Parathyroid adenoma (tissue), 2 donors: Measurements from ENCODE around the gene RHBG.
"Not testable (repeated sequence)": the region's sequence is repeated elsewhere in the genome, so short reads cannot be mapped to it uniquely, and the experiment has no call there.

ENCODE experiments used
- H2AFZ ChIP-seq: fragments of 300-600 bp; sonication (generic); one replicate; pipeline ENCODE4 v1.7.0; 2017; ENCODE audit warnings: antibody characterized with exemption, mild to moderate bottlenecking
- H3K27ac ChIP-seq: fragments of 300-600 bp; sonication (generic); one replicate; pipeline ENCODE4 v1.7.0; 2017
- H3K27me3 ChIP-seq: fragments of 300-600 bp; sonication (generic); one replicate; pipeline ENCODE4 v1.7.0; 2017; ENCODE audit warnings: low read length; ENCODE audit not compliant: control insufficient read depth, insufficient read depth
- H3K36me3 ChIP-seq: fragments of 300-600 bp; sonication (generic); one replicate; pipeline ENCODE4 v1.7.0; 2017; ENCODE audit warnings: low read length; ENCODE audit not compliant: control insufficient read depth, insufficient read depth
- H3K4me1 ChIP-seq: fragments of 300-600 bp; sonication (generic); one replicate; pipeline ENCODE4 v1.7.0; 2017; ENCODE audit warnings: control low read depth
- H3K4me2 ChIP-seq: fragments of 300-600 bp; sonication (generic); one replicate; pipeline ENCODE4 v1.7.0; 2017; ENCODE audit warnings: low read length
- H3K4me3 ChIP-seq: fragments of 300-600 bp; sonication (generic); one replicate; pipeline ENCODE4 v1.7.0; 2017; ENCODE audit warnings: low read depth, low read length
- H3K79me2 ChIP-seq: fragments of 300-600 bp; sonication (generic); one replicate; pipeline ENCODE4 v1.7.0; 2017; ENCODE audit warnings: control low read depth
- H3K9ac ChIP-seq: fragments of 300-600 bp; sonication (generic); one replicate; pipeline ENCODE4 v1.7.0; 2017; ENCODE audit warnings: mild to moderate bottlenecking
- H3K9me3 ChIP-seq: fragments of 300-600 bp; sonication (generic); one replicate; pipeline ENCODE4 v1.7.0; 2017; ENCODE audit warnings: low read length; ENCODE audit not compliant: control insufficient read depth
- TF ChIP-seq, protein P1 (sequence below): fragments of 300-600 bp; sonication (generic); IDR thresholded peaks from one replicate; pipeline ENCODE4 v1.7.0; 2017; ENCODE audit warnings: antibody characterized with exemption, mild to moderate bottlenecking
- donor health status: primary hyperparathyroidism.

The RHBG gene

DNA sequence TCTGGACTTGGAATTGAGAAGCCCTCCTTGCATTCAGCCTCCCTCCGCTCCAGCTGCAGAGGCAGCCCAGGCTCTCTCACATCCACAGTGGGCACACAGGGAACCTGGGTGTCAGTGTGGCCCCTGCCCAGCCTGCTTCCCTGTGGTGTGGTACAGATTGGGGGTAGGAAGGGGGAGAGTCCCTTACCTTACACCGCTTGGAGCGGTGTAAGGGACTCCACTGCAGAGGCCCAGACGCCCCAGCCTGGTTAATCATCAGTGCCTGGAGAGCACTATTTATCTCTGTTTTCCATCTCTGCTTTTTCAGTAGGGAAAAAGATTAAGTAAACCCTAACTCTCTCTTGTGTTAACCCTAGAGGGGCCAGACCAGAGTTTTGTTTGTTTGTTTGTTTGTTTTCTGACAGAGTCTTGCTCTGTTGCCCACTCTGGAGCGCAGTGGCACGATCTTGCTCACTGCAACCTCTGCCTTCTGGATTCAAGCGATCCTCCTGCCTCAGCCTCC is 803 bp upstream of the RHBG start:
- peak overlapping the region; percentile 81 for H3K4me2 ChIP-seq

GRCh38 chr1:156369685-156370286 is 775 bp downstream of the RHBG start:
- peak overlapping the region; percentile 81 for H3K4me2 ChIP-seq
- not testable (repeated sequence) for H3K36me3 ChIP-seq, H3K4me1 ChIP-seq, H3K27ac ChIP-seq, H3K27me3 ChIP-seq, H3K9ac ChIP-seq, H2AFZ ChIP-seq, H3K9me3 ChIP-seq, H3K79me2 ChIP-seq
- H3K4me3 ChIP-seq, result peak overlapping the region; percentile 61

More for the DNA sequence above, 803 bp upstream of the RHBG start:
- H3K9me3 ChIP-seq, result no peaks in the 10 kb centered on the region
- no peak overlapping the region for H3K4me3 ChIP-seq
- peak overlapping the region; percentile 51 for H2AFZ ChIP-seq
- H3K27me3 ChIP-seq, result no peaks in the 10 kb centered on the region
- H3K79me2 ChIP-seq, result no peaks in the 10 kb centered on the region
- TF ChIP-seq, protein P1, sequence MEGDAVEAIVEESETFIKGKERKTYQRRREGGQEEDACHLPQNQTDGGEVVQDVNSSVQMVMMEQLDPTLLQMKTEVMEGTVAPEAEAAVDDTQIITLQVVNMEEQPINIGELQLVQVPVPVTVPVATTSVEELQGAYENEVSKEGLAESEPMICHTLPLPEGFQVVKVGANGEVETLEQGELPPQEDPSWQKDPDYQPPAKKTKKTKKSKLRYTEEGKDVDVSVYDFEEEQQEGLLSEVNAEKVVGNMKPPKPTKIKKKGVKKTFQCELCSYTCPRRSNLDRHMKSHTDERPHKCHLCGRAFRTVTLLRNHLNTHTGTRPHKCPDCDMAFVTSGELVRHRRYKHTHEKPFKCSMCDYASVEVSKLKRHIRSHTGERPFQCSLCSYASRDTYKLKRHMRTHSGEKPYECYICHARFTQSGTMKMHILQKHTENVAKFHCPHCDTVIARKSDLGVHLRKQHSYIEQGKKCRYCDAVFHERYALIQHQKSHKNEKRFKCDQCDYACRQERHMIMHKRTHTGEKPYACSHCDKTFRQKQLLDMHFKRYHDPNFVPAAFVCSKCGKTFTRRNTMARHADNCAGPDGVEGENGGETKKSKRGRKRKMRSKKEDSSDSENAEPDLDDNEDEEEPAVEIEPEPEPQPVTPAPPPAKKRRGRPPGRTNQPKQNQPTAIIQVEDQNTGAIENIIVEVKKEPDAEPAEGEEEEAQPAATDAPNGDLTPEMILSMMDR, result no peak
- peaks cover 4% of the 10 kb centered on the region for H3K4me1 ChIP-seq
- H3K36me3 ChIP-seq, result no peaks in the 10 kb centered on the region
- H3K27ac ChIP-seq, result no peak overlapping the region
- no peak overlapping the region for H3K9ac ChIP-seq

DNA sequence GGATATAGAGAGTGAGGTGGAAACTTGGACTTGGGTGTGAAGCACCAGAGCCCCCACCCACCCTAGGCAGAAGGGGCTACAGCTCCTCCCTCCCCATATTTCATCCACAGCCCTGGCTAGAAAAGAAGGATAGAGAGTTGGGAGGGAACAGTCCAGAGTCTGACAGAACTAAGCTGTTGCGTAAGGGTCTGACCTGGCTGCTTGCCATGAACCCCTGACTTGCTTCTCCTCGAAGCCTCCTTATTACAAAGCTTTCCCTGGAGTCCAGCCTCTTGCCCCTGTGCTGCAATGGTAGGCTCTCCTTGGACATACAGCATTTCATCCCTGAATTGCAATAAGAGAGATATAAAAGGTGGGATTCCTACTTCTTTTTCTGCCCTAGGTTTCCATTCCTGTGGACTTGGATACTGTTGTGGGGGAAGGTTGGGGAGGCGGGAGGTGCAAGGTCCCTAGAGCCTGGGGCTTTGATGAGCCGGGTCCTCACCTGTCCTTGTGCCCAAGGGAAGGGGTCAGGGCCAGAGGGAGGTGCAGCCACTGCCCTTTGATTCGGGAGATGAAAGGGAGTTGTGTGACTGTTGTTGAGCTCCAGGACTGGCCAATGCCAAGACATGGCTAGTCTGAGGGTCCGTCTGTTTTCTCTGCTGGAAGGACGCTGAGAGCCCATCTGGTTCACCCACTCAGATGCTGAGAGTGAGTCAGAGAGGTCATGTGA is 2.7 kb downstream of the RHBG start:
- H3K4me3 ChIP-seq, result no peak overlapping the region
- no peak overlapping the region for H3K27ac ChIP-seq
- no peak overlapping the region for H3K9ac ChIP-seq
- TF ChIP-seq, protein P1, result no peak
- H3K27me3 ChIP-seq, result no peaks in the 10 kb centered on the region
- H3K9me3 ChIP-seq, result no peaks in the 10 kb centered on the region
- no peaks in the 10 kb centered on the region for H3K36me3 ChIP-seq
- H3K79me2 ChIP-seq, result no peaks in the 10 kb centered on the region
- peaks cover 4% of the 10 kb centered on the region for H3K4me1 ChIP-seq
- no peak overlapping the region for H2AFZ ChIP-seq
- H3K4me2 ChIP-seq, result no peak overlapping the region

DNA sequence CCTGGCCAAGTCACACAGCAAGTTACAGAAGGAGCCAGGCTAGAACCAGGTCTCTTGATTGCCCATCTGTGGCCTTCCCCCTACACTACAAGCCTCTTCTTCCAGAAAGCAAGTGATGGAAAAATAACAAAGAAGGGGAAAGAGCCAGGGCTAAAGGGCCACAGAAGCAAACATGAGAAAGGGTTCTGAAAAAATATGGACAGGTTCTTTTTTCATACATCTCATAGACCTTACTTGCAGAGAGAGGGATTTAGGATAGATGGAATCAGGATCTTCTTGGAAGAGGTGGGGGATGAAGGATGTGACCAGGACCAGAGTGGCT is 3.2 kb downstream of the RHBG start:
- TF ChIP-seq, protein P1, result no peak
- Histone ChIP-seq H3K9ac (no peak overlapping the region), H3K9me3 (no peaks in the 10 kb centered on the region), H3K79me2 (no peaks in the 10 kb centered on the region), H2AFZ (no peak overlapping the region), H3K27me3 (no peaks in the 10 kb centered on the region), H3K4me1 (peaks cover 4% of the 10 kb centered on the region), H3K27ac (no peak overlapping the region), H3K36me3 (no peaks in the 10 kb centered on the region), H3K4me3 (no peak overlapping the region), H3K4me2 (no peak overlapping the region)

- Histone ChIP-seq H3K9me3 (no peaks in the 10 kb centered on the region), H3K27me3 (no peaks in the 10 kb centered on the region), H3K27ac (no peak overlapping the region), H3K4me3 (no peak overlapping the region), H3K4me2 (no peak overlapping the region), H2AFZ (no peak overlapping the region), H3K36me3 (no peaks in the 10 kb centered on the region), H3K9ac (no peak overlapping the region), H3K4me1 (peaks cover 4% of the 10 kb centered on the region), H3K79me2 (no peaks in the 10 kb centered on the region)
- TF ChIP-seq, protein P1, result no peak
These were observed 3.9 kb downstream of the RHBG start for GRCh38 chr1:156372876-156373275.
